ENCODE results near the gene CAT.

The CAT gene

DNA sequence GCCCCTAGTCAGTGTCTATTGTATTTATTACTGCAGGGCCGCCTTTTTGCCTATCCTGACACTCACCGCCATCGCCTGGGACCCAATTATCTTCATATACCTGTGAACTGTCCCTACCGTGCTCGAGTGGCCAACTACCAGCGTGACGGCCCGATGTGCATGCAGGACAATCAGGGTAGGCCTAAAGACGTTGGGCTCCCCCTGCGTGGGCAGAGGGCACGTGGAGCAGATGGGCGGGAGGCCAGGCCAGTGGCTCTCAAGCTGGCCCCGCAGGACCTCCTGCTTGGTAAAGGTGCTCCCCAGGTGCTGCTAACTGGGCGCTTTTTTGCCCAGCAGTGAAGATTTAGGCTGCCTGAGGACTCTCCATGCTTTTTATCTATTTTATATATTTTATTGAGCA is 22.5 kb downstream of the CAT start:
- no peak for DNase-seq

DNA sequence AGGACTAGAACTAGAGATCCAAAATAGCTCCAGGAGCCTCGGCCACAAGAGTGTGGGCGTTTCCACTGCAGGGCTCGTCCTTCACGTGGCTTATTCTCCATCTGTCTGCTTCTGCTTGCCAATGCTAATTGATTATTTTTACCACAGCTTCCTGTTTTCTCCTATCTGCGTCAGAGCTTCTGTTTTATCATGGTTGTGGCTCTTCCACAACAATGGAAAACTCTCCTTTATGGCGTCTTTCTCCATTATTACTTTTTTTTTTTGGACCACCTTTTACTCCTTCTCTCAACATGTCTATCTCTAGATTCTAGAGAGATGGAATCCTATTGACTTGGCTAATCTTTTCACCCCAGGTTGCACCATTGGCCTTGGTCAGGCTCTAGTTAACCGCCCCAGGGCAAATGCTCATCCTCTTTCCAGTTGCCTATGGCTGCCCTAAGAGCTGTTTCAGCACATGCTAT is 25.9 kb downstream of the CAT start:
- no peak for DNase-seq

DNA sequence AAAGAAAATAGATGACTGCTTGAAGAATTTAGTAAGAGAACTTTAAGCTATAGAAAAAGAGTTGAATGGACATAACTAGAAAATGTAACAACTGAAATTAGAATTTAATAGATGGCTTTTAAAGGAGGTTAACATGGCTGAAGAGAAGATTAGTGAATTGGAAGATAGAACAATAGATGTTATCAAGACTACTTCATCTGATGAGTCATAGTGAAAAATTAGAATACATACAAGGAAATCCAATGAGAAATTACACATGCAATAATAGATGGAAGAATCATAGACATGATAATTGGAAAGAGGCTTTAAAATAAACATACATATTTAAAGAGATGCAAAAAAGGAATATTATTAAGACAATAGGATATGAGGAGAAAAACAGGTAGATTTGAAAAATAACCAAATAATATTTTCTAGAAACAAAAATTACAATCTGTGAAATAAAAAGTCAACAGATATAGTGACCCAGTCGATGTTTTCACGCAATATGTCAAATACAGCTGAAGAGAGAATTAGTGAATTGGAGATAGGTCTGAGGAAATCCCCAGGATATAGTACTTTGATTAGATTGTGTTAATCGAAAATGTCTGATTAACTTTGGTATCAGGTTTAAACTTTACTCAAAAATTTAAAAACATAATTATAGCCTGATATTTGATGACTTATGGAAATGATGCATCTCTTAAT is 28.2 kb downstream of the CAT start:
- no peak for DNase-seq

DNA sequence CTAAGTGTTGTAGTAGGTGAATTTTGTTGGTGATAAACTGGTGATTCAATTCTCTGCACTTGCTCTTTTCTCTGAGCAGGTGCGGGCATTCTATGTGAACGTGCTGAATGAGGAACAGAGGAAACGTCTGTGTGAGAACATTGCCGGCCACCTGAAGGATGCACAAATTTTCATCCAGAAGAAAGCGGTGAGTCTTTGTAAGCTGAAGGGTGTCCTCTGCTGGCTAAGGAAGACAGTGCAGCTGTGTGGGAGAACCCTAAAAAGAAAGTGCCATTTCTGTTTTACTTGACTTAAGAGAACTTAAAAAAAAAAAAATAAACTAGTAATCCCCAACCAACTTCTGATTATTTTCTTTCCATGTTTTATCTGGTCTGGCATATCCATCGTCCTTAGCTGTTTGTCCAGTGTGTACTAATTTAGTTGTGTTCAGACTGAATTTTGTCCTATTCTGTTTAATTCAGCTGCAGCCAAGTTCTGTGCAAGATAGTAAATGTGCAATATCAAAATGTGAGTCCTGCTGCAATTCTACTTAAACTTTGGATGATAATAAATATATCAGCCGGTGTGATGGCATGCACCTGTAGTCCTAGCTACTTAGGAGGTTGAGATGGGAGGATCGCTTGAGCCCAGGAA is 29.6 kb downstream of the CAT start:
- DNase-seq, result peak; percentile 33

DNA sequence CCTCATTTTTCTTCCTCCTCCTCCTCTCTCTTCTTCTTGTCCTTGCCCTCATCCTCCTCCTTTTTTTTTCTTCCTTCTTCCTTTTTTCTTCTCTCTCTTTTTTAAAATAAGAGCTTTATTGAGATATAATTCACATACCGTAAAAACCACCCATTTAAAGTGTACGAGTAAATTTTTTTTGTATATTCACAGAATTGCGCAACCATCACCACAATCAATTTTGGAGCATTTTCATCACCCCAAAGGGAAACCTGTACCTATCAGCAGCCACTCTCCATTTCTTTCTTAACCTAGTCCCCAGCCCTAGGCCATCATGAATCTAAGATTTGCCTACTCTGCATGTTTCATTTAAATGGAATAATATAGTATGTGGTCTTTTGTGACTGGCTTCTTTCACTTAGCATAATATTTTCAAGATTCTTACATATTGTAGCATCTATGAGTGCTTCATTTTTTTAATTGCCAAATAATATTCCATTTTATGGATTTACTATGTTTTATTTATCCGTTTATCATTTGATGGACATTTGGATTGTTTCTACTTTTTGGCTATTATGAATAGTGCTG is 35.0 kb downstream of the CAT start:
- DNase-seq, result no peak

DNA sequence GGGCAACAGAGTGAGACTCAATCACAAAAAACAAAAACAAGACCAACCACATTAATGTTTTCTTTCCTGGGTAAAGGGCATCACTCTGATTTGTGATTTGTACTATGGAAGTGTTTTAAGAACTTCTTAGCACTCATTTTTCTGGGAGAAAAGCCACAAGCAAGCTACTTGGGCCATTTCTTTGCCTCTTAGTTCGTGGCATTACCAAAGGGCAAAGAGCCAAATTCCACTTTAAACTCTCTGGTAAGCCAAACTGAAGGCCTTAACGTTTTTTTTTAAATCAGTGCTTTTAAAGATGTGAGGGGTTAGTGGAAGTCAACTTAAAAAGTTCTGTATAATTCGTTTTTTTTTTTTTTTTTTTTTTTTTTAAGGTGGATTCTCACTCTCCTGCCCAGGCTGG is 36.9 kb downstream of the CAT start:
- no peak for DNase-seq

DNA sequence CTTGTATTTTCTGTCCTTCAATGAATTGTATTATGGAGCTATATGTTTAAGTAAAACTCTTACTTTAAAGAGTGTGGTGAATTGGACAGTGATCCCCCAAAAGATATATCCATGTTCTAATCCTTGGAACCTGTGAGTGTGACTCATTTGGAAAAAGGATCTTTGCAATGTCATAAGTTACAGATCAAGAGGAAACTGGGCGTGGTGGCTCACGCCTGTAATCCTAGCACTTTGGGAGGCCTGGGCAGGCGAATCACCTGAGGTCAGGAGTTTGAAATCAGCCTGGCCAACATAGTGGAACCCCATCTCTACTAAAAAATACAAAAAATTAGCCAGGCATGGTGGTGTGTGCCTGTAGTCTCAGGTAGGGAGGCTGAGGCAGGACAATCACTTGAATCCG is 38.1 kb downstream of the CAT start:
- no peak for DNase-seq

DNA sequence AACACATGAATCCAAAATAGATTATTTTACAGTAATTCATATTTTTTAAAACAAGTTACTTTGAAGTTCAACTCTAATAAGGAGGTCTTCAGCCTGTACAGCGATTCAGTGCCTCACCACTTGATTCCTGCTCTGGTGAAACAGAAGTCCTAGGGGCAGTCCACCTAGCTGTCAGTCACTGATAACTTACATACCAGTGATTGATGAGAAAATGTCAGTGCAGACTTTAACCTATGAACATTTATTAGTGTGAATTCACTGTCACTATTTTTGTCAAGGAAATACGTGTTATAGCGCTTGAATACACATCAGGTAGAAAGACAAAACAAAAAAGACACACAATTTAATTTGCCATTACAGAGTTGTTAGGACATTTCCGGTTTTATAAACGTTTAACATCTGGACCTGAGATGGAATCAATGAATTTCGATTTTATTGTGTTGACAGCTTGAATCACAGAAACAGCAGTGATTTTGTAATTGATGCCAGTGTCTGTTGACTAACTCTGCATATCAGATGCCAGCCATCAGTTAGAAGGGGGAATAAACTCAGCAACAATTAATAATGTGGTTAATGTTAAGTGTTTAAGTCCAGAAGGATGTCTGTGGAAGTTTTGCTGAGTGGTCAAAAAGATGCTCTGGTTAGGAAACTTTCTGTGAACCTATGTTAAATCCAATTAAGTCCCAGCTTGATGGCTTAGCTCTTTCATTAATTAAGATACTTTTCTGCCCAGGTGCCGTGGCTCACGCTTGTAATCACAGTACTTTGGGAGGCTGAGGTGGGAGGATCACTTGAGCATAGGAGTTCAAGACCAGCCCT is 40.3 kb downstream of the CAT start:
- DNase-seq, result no peak

DNA sequence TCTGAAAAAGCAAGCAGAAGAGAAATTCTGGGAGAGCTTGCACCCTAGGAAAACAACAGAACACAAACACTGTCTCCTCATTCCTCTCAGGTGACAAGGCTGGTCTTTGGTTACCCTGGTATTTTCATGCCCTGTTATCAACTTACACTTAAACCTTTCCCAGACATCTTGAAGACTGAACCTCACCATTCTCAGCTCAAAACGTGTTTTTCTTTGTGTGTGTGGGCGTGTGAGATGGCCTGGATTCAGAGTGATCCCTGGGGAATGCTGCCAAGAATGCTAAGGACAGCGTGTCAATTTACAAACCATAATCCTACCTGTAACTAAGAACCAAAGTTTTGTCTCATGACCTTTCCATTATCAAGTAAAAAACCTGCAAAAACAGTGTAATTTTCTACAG is 41.6 kb downstream of the CAT start:
- no peak for DNase-seq

DNA sequence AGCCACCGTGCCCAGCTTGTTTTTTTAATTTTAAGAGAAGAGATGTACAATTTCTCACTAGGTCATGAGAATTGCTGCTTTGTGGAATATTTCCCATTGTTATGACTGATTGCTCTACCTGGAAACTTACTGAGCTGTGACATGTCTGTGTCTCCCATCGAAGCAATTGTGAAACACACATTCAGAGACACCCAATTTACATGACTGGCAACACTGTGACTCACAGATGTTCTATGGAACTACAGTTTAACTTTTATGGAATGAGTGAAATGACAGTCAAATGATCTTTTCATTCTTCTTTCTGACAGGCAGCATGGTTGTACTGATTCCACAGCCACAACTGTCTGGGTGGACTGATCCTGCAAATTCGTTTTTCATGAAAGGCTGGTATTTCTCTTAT is 42.6 kb downstream of the CAT start:
- no peak for DNase-seq

DNA sequence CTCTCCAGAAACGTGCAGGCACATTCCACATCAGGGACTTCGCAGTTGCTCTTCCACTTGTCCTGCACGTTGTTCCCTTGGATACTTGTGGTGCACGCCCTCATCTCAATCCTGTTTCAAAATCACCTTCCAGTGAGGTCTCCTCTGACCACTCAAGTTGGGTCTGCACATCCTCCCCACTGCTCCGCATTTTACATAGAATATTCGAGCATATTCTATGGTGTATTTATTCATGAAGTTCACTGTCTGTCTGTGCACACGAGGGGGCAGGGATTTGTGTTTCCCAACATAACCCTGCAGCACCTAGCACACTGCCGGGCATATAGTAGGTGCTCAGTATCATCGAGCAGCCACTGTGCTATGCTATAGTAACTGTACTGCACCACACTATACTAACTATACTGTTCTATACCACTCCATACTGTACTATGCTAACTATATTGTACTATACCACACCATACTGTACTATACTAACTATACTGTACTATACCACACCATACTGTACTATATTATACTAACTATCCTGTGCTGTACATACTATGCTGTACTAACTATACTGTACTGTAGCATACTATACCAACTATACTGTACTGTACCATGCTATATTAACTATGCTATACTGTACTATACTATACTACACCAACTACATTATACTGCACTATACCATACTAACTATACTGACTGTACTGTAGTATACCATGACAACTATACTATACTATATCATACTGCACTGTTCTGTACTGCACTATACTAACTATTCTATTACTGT is 44.6 kb downstream of the CAT start:
- no peak for DNase-seq

DNA sequence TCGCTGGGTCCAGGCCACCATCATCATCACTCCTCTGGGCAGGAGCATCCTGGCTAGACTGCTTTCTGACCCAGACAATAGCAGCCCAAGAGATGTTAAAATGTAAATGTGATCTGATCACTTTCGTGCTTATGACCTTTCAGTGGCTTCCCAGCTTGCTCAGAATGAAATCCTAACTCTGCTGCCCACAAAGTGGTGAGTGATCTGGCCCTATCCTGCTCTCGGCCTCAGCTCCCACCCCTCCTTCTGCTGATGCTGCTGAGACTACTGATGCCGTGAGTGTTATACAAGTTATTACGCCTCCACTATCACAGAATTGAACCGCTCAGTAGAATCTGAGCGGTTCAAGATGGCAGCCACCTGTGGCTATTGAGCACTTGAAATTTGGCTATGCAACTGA is 48.7 kb downstream of the CAT start:
- DNase-seq, result no peak

DNA sequence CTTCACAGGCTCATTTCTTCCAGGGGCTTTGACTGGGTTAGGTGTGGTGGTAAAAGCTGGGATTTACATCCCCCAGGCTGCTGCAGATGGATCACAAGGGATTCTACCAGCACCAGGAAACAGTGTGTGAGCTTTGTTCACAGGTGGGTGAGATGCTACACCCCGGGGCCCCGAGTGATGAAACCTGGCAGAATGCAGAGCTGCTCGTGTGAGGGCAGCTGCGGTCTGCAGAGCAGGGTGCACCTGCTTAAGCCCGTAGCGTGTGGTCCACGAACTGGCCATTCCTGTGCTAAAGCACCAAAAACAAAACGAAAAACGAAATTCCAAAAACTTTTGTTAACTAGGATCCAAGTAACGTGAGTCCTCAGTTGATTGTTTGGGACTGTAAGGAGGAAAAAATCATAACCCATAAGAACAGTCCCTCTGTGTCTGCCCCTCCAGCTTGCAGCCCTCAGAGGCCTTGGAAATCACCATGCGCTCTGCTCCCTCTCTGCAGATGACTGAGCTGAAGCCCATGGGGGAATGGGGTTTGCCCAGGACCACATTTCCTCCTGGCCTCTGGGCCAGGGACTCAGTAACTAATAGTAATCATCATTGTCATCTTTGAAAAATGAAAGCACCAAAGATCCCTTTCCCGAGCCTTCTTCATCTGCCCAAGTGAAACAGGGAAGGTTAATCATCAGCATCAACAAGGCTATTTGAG is 50.3 kb downstream of the CAT start:
- DNase-seq, result no peak

DNA sequence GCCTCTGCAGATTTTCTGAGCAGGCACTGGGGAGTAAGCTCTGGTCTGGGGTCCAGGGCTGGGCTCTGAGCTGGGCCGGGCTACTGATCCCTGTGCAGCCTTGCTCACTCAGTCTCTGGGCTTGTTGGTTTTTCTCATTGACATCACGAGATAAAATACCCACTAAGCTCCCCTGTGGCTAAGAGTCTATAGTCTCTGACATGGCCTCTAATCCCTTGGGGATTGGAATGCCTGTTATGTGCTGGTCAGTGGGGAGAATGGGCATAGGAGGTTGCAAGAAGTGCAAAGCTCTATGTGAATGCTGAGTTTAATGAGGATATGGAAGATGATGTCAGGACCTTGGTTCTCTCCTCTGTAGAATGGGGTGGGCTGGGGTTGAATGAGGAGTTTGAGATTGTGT is 51.6 kb downstream of the CAT start:
- no peak for DNase-seq

DNA sequence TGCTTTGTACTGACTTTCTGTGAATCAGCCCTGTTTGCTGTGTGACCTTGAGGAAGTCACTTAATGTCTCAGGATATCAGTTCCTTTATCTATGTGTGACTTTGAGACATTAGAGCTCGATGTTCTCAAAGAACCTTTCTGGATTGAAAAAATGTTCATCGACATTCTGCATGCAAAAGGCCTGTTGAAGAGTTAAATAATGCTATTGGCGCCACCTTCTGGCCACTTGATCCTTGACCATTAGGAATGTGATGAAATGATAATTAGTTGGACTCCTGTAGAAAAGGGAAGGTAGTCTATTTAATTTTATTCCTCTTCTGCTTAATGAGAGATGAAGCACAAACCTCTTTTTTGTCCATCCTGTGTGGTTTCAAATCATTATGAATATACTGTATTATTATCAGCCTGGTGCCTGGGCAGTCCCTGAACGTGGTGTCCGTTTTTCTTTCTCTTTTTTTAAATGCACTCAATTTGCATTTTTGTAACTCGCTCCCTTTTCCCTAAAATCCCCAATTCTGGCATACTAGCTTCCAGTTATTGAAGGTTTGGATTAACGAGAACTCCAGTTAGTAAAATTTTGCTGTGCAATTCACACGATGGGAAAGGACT is 54.2 kb downstream of the CAT start:
- DNase-seq, result peak; percentile 57

DNA sequence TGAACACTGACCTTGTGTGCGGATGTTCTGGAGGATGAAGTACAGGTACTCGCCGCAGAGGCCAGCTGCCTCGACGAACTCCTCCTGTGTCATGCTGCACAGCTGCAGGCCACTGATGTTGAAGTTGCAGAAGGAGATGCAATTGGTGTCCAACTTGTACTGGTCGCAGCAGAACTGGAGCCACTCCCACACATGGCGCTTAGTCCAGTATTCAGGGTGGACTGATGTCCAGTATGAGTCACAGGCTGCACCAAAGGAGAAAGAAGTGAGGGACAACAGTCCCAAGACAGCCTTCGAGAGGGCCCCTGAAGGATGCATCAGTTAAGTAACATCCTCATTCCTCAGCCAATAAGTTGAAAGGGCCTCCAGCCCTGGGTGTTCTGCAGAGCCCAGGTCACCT is 54.7 kb downstream of the CAT start:
- no peak for DNase-seq

DNA sequence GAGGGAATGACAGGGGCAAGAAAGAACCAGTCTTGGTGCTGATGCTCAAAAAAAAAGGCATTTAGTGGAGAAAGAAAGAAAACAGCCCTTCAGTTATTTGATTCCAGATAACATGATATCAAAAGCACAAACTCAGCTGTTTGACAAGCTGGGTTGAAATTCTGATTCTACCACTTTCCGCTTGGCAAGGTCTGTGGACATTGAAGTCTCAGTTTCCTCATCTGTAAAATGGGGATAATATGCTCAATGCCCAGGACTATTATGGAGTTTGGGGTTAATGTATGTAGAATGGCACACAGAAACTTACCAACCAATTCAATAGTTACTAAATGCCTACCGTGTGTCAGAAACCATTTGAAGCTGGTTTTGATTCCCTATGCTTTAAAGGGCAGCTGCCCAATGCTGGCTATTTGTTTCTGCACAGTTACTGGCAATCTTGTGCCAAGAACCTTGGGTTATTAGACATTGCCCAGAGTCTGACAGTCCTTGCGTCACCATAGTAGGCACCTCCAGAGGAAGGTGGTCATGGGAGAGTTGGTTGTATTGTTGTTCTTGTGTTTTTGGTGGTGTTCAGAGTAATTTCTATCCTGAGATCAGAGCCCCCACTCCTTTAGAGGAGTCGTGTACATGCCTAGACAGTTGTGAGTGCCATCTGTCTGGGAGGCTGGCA is 55.3 kb downstream of the CAT start:
- DNase-seq, result no peak

DNA sequence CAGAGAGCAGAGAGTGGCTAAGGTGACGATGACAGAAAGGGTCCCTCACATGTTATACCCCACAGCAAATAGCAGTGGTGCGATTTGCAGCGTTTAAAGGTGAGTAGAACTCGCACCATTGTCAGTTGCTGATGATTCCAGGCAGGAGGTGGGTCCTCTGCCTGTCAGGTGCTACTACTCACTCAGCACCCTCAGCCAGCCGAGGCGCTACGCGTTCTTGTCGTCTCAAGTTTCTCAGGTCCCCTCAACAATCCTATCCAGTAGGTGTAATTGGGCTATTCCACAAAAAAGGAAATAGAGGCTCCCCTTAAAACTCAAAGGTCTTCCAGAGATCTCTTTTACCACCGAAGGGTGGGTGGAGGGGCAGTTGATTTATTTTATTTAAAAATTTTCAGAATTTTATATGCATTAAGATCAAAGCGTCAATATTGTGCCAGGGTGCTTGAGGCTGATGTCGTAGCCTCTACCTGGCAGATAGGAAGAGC is 56.5 kb downstream of the CAT start:
- DNase-seq, result no peak

DNA sequence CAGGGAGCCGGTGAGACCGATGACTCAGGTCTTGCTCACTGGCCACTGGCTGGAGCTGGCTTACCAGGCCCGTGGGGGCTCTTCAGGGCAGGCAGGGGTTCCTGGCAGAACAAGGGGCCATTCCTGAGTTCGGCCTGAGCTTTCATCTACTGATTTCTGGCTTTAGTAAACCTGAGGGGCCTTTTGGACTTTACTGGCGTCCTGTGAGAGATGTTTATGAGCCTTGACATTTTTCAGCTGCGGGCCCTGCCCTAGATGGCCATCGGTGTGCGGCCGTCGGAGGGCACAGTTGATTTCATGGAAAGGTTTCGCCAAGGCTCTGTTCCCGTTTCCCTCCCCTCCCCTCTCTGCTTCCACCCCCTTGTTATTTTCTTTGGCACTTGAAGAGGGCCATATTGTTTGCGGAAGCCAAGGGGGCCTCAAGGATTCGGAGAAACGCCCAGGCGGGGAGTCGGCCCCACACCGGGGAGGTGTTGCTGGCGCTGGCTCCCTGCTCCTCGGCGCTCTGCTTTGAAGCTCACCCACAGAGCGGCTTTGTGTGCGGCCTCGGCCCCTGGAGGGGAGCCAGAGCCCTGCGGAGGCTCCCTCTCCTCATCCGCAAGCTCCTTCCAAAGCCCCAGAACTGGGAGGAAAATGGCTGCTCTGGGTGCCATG is 57.1 kb downstream of the CAT start:
- no peak for DNase-seq

DNA sequence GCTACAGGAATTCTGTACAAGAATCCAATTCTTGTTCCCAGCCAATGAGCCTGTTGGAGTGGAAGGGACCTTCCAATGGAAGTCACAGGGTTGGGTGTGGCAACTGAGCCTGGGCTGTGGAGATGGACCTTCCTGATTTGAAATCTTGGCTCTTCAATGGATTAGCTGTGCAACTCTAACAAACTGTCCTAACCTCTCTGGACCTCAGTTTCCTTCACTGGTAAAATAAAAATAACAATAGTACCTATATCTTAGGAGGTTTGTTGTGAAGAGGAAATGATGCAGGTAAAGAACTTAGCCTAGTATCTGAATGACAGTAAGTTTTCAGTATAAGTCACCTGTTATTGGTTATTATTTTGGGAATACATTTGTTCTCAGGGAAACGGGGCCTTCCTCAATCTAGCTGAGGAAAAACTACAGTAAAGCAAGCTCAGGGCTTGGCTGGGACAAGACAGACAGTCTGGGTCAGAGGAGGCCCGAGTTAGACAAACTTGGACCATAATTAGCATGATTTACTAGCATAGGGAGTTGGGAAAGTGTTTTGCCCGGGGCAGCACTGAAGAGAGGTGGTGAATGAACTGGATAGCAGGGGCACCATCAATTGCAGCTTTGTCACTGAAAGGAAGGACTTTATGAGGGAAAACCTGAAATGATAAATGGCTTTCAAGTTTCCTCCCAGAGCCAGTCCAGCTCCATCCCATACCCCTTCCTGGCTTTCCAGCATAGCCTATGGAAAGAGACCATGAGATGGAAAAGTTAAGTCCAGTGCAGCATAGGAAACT is 61.2 kb downstream of the CAT start:
- DNase-seq, result no peak
